Keratinocyte (primary cell): Measurements from ENCODE around the gene EFR3B.

Experiments
- CTCF ChIP-seq, 3 experiments: IDR thresholded peaks in 1 of 3; conservative IDR thresholded peaks in 1 of 3; optimal IDR thresholded peaks in 1 of 3; 2 replicates in 2 of 3; 3 replicates in 1 of 3; pipeline versions ENCODE3 to v1.5.1; 2011; ENCODE audit warnings: low read length in 3 of 3, mild to moderate bottlenecking in 3 of 3, moderate library complexity in 2 of 3, control low read depth in 1 of 3, inconsistent platforms in 1 of 3; ENCODE audit not compliant: insufficient read depth in 2 of 3; ENCODE audit errors: extremely low read depth in 1 of 3
- EZH2 ChIP-seq: IDR thresholded peaks from one replicate; pipeline ENCODE4 v1.6.1; 2012; ENCODE audit warnings: inconsistent platforms, mild to moderate bottlenecking, low read length, moderate library complexity

- no peak for TF ChIP-seq CTCF (optimal IDR thresholded peaks at IDR 0.05 in 1 of 3, IDR thresholded peaks at IDR 0.05 in 1 of 3, conservative IDR thresholded peaks at IDR 0.05 in 1 of 3; ENCODE audit: extremely low read depth in 1 of 3, insufficient read depth in 2 of 3, low read length in 3 of 3)
- no peak for TF ChIP-seq EZH2
These were observed 18.5 kb upstream of the EFR3B start for GRCh38 chr2:25023333-25023732.
